SK-N-SH treated with all-trans-retinoic acid at 6 μM for 48 hours (cell line): ENCODE data around the gene ARHGEF38.

Experiments used
- CSDC2 ChIP-seq: fragments of 250-450 bp; sonication (Bioruptor Pico); IDR thresholded peaks from 2 replicates; pipeline ENCODE4 v1.5.0; 2020; ENCODE audit warnings: mild to moderate bottlenecking, moderate library complexity
- ISL1 ChIP-seq: fragments of 250-450 bp; sonication (Bioruptor Pico); IDR thresholded peaks from 2 replicates; pipeline ENCODE4 v2.1.2; 2022; ENCODE audit warnings: mild to moderate bottlenecking, moderate library complexity
- ZFP30 ChIP-seq: fragments of 450-650 bp; formaldehyde crosslinking; IDR thresholded peaks from 2 replicates; pipeline ENCODE4 v1.5.0; 2022; ENCODE audit warnings: mild to moderate bottlenecking, moderate library complexity
- ZNF8 ChIP-seq: fragments of 450-650 bp; formaldehyde crosslinking; IDR thresholded peaks from 2 replicates; pipeline ENCODE4 v1.5.0; 2020; ENCODE audit warnings: mild to moderate bottlenecking, moderate library complexity
- TF ChIP-seq, protein P1 (sequence below): fragments of 250-450 bp; sonication (Bioruptor Pico); IDR thresholded peaks from 2 replicates; pipeline ENCODE4 v1.8.0; 2020; ENCODE audit warnings: mild to moderate bottlenecking, moderate library complexity, borderline replicate concordance
- TF ChIP-seq, protein P2 (sequence below): fragments of 250-450 bp; sonication (Bioruptor Pico); IDR thresholded peaks from 2 replicates; pipeline ENCODE4 v1.5.0; 2020; ENCODE audit warnings: mild to moderate bottlenecking, moderate library complexity

GRCh38 chr4:105666693-105667092 is 114.3 kb downstream of the ARHGEF38 start:
- TF ChIP-seq CSDC2 (CRISPR knock-in tag) (no peak), ISL1 (CRISPR knock-in tag) (no peak), ZFP30 (CRISPR knock-in tag) (no peak), ZNF8 (CRISPR knock-in tag) (no peak)
- TF ChIP-seq, protein P1, sequence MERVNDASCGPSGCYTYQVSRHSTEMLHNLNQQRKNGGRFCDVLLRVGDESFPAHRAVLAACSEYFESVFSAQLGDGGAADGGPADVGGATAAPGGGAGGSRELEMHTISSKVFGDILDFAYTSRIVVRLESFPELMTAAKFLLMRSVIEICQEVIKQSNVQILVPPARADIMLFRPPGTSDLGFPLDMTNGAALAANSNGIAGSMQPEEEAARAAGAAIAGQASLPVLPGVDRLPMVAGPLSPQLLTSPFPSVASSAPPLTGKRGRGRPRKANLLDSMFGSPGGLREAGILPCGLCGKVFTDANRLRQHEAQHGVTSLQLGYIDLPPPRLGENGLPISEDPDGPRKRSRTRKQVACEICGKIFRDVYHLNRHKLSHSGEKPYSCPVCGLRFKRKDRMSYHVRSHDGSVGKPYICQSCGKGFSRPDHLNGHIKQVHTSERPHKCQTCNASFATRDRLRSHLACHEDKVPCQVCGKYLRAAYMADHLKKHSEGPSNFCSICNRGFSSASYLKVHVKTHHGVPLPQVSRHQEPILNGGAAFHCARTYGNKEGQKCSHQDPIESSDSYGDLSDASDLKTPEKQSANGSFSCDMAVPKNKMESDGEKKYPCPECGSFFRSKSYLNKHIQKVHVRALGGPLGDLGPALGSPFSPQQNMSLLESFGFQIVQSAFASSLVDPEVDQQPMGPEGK, result no peak
- TF ChIP-seq, protein P2, sequence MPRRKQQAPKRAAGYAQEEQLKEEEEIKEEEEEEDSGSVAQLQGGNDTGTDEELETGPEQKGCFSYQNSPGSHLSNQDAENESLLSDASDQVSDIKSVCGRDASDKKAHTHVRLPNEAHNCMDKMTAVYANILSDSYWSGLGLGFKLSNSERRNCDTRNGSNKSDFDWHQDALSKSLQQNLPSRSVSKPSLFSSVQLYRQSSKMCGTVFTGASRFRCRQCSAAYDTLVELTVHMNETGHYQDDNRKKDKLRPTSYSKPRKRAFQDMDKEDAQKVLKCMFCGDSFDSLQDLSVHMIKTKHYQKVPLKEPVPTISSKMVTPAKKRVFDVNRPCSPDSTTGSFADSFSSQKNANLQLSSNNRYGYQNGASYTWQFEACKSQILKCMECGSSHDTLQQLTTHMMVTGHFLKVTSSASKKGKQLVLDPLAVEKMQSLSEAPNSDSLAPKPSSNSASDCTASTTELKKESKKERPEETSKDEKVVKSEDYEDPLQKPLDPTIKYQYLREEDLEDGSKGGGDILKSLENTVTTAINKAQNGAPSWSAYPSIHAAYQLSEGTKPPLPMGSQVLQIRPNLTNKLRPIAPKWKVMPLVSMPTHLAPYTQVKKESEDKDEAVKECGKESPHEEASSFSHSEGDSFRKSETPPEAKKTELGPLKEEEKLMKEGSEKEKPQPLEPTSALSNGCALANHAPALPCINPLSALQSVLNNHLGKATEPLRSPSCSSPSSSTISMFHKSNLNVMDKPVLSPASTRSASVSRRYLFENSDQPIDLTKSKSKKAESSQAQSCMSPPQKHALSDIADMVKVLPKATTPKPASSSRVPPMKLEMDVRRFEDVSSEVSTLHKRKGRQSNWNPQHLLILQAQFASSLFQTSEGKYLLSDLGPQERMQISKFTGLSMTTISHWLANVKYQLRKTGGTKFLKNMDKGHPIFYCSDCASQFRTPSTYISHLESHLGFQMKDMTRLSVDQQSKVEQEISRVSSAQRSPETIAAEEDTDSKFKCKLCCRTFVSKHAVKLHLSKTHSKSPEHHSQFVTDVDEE (CRISPR knock-in tag), result no peak
